Left hindlimb (tissue), 1 donor: ENCODE results near the gene NDUFA12.
"Not testable (repeated sequence)": the region's sequence is repeated elsewhere in the genome, so short reads cannot be mapped to it uniquely, and the experiment has no call there.

Experiments
- DNase-seq: peaks from one replicate; pipeline ENCODE4 v3.0.0-alpha.2; 2018

The NDUFA12 gene

DNA sequence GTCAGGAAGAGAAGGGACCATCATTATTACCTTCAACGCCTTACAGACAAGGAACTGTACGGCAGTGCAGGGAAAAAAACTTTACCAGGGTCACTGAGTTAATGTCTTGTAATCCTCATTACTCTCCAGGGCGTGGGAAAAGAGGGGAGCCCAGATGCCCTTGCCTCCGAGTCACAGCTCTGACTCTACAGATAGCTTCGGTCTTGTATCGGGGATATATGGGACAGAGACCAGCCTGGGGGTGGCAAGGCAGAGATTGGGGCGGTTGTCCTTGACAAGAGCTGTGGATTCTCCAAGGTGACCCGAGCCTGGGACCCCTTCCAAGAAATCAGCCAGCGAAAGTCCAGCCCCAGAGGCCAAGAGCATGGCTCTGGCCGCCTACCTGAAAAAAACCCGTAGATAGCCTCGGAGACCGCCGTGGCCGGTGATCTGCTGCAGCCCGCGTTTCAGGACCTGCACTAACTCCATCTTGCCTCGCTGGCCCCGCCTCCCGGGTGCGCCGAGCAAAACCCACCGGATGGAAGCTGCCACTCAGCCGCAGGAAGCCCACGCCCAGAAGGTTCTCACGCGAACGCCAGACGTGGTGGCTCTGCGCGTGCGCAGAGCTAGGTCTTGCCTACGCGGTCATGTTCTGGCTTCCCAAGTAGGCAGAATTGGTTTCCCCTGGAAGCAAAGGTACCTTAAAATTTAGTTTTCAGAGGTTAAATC, at the start of gene NDUFA12:
Gene NDUFA12, minus strand, starts transcription at position 485 of the 708 bp plus-strand sequence. Its CDS starts 17 bp downstream, at position 468.
- DNase-seq, result peak; percentile 96

GRCh38 chr12:95051241-95051640, 47.7 kb upstream of the NDUFA12 start:
- no peak for DNase-seq

DNA sequence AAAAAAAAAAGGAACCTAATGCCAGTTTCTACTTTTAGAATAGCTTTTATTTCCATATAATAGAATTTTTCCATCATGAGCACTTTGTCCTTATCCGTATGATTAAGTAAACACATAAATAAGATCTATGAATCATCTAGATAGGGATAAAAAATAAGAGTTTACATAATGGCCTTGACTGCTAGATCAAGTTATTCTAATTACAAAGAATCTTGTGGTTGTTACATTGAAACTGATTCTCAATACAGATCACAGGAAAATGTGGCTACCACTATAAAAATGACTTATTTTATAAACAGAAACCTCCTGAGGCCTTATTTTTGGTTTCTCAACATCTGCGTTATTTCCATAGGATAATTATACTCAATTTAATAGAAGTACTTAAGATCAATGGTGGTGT, 34.4 kb upstream of the NDUFA12 start:
- DNase-seq, result no peak

DNA sequence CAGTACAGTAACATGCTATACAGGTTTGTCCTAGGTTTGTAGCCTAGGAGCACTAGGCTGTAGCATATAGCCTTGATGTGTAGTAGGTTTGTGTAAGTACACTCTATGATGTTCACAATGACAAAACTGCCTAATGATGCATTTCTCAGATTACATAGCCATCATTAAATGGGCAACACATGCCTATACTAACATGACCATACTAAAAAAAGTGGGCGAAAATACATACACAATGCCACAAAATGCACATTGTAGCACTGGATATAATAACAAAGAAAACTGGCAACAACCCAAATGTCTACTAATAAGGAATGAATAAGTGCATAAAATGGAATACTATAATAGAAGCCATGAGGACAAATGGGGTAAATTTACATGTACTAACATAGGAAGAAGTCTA, 31.3 kb upstream of the NDUFA12 start:
- DNase-seq, result no peak

GRCh38 chr12:95022477-95022876, 19.0 kb upstream of the NDUFA12 start:
- no peak for DNase-seq

- no peak for DNase-seq
Measured at GRCh38 chr12:95017482-95017881, 14.0 kb upstream of the NDUFA12 start.

DNA sequence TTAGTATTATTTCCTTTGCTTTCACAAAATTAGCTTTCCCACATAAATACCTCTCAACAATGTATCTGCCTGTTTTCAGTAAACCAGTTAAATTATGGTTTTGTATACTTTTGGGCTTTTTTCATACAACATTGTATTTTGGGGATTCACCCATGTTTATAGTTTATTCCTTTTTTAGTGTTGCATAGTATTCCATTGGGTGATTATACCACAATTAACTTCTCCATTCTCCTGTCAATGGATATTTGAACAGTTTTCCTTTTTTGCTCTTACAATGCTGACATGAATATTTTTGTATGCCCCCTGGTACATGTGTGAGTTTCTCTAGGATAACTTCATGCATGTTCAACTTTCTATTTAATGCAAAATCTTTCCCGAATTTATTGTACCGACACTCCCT, 12.6 kb upstream of the NDUFA12 start:
- DNase-seq, result no peak

GRCh38 chr12:95014554-95014953, 11.1 kb upstream of the NDUFA12 start:
- DNase-seq, result no peak

DNA sequence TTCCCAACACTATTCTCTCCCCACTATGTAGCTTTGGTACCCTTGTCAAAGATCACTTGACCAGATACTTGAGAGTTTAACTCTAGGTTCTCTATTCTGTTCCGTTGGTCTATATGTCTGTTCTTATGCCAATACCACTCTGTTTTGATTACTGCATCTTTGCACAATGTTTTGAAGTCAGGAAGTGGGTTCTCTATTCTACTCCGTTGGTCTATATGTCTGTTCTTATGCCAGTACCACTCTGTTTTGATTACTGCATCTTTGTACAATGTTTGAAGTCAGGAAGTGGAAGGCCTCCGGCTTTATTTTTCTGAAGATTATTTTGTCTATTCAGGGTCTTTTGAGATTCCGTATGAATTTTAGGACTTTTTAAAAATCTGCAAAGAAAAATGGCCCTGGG, 2.7 kb upstream of the NDUFA12 start:
- DNase-seq, result no peak

- DNase-seq, result no peak
Measured at GRCh38 chr12:95004610-95005009, 1.1 kb upstream of the NDUFA12 start.

GRCh38 chr12:95003921-95004272, 400 bp upstream of the NDUFA12 start:
- no peak for DNase-seq

GRCh38 chr12:95002754-95003153, 743 bp downstream of the NDUFA12 start:
- no peak for DNase-seq

DNA sequence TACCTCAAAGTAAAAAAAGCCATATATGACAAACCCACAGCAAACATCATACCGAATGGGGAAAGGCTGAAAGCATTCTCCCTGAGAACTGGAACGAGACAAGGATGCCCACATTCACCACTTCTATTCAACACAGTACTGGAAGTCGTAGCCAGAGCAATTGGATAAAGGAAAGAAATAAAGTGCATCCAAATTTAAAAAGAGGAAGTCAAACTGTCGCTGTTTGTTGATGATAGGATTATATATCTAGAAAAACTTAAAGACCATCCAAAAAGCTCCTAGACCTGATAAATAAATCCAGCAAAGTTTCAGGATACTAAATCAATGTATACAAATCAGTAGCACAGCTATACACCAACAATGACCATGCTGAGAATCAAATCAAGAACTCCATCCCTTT, 5.2 kb downstream of the NDUFA12 start:
- no peak for DNase-seq

DNA sequence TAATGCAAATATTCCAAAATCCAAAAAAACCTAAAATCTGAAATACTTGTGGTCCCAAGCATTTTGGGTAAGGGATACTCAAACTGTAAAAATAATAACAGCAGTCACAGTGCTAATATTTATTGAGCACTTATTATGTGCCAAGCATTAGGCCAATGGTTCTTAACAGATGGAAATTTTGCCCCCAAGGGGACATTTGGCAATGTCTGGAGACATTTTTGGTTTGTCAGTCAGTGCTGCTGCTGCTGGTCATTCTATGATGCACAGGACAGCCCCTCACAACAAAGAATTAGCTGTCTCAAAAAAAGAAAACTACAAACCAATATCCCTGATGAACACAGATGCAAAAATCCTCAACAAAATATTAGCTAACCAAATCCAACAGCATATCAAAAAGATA, 5.8 kb downstream of the NDUFA12 start:
- no peak for DNase-seq

DNA sequence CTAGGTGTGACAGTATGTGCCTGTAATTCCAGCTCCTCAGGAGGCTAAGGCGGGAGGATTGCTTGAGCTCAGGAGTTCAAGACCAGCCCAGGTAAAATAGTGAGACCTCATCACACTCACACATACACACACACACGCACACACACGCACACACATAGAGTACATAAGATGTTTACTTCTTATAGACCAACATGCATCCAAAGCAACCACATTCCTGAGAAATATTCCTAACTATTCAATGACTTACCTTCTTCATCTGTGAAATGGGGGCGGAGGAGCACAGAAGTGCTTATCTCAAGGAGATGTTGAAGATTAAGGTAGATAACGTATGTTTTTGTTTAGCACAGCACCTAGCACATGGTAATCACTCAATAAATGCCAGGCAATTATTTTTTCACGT, 6.4 kb downstream of the NDUFA12 start:
- no peak for DNase-seq

- no peak for DNase-seq
Measured at GRCh38 chr12:94994312-94994711, 9.2 kb downstream of the NDUFA12 start.

GRCh38 chr12:94993855-94994254, 9.6 kb downstream of the NDUFA12 start:
- DNase-seq, result not testable (repeated sequence)

DNA sequence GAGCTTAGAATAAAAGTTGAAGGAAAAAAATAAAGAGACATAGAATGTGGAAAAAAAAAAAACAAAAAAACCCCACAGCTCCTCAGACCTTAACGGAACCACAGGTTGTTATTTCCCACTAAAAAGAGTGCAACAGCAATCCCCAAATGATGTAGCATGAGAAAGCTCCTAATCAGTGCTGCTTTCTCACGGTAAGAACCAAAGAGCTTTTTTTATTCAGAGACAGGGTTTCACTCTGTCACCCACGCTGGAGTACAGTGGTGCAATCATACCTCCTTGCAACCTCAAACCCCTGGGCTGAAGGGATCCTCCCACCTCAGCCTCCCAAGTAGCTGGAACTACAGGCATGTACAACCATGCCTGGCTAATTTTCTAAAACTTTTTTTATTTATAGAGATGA, 13.3 kb downstream of the NDUFA12 start:
- DNase-seq, result no peak

DNA sequence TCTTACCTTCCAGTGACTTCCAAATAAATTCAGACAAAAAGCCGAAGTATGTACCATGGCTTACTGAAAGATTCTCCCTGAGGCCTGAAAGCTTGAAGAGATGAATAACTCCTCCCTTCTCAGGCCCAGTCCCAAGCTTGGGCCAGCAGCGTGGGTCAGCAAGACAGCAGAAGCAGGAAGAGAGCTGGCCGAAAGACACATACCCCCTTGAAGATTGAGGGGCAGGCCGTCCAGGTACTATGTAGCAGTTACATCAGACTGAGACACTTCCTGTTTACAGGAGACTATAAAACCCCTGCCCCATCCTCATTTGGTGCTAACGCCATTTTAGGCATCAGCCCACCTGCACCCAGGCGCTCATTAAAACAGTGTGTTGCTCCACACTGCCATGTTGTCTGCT, 15.0 kb downstream of the NDUFA12 start:
- DNase-seq, result no peak

DNA sequence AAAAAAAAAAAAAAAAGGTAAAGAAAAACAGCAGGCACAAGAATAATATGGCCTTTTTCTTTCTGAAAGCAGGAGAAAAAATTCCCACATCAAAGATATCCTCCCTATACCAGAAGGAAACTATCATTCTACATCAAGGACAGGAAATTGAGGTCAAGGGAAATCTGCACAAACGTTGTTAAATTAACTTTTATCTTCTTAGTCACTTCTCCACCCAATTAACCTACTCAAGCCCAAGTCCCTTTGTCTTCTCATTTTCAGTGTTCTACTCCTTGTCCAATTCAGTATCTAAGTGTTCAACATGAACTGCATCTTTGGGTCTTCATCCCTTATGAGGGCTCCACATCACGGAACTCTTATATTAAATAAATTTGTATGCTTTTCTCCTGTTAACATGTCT, 15.7 kb downstream of the NDUFA12 start:
- no peak for DNase-seq

DNA sequence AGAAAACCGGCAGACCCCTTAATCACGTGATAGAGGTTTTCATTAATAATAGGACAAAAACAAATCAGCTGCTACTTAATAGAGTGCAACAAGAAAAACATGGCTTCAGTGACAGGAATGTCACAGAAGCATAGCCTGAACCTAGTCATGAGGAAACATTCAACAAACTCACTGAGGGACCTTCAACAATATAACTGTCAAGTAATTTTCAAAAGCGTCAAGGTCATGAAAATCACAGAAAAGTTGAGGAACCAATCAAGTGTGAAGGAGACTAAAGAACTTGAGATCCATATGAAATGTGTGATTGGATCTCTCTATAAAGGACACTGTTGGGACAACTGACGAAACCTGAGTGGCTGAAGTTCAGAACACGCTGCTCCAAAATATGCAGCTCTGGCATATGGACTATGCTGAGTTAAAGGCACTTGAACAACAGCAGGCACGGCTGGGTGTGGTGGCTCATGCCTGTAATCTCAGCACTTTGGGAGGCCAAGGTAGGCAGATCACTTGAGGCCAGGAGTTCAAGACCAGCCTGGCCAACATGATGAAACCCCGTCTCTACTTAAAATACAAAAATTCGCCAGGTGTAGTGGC, 16.3 kb downstream of the NDUFA12 start:
- no peak for DNase-seq

GRCh38 chr12:94985099-94985498, 18.4 kb downstream of the NDUFA12 start:
- DNase-seq, result not testable (repeated sequence)

DNA sequence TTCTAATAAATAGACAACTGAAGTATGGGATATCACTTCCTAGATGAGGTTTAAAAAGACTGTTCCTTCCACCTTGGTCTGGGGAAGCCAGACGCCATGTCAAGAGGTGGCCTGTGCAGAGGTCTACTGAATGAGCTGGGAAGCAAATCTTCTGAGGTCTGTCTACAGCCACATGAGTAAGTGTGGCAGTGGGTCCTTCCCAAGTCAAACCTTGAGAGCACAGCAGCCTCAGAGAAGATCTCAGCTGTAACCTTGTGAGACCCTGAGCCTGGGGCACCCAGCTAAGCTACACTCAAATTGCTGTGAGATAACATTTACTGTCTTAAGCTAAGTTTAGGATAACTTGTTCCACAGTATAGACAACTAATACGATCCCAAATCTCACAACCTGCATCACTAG, 20.2 kb downstream of the NDUFA12 start:
- no peak for DNase-seq

DNA sequence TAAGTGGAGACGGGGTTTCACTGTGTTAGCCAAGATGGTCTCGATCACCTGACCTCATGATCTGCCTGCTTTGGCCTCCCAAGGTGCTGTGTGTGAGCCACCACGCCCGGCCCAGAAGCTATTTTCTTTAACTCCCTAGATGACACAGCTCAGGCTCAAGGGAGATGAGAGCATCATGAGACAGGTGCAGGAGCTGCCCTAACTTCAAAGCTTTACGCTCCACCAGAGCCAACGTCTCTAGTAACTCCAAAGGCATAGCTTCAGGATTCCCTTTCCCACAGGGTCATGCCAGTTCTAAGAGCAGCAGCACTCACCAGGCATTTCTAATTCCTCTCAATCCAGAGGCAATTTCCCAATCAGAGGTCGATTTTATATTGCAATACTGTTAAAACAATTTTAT, 21.0 kb downstream of the NDUFA12 start:
- DNase-seq, result no peak

GRCh38 chr12:94980577-94980976, 22.9 kb downstream of the NDUFA12 start:
- no peak for DNase-seq
